K562 (cell line): ENCODE measurements around the gene CCDC93. TPM values are rescaled to one million over a fixed set of nuclear protein-coding genes. Genes with fewer than 3 reads are reported as not detected.

ENCODE experiments used
- ATAC-seq: fragments of 200-7000 bp; cut with Tn5 transposase; 3 replicates; pipeline ENCODE4 v1.9.1; 2020; ENCODE audit warnings: moderate library complexity
- BruUV-seq: library from RNA; stranded (reverse); fragments of 400-500 nt; replicated peaks from 2 replicates; lab custom pipeline; 2021; lab: Mats Ljungman, UMichigan
- CTCF ChIA-PET: fragments of 300-600 bp; formaldehyde crosslinking; extraction: SDS; loops from one replicate; lab custom pipeline; 2021; ENCODE audit warnings: low intra/inter-chr PET ratio; lab: Yijun Ruan, JAX
- POLR2A ChIA-PET: fragments of 300-600, 350-650 bp; sonication (Branson Sonifier 250); formaldehyde crosslinking; extraction: SDS; loops from one replicate; lab custom pipeline; 2021; ENCODE audit warnings: antibody characterized with exemption, inconsistent platforms; lab: Yijun Ruan, JAX
- DNase-seq, 4 experiments: peaks; one replicate each; pipeline versions ENCODE4 v3.0.0 to v3.0.0-alpha.2; 2011 to 2018; ENCODE audit warnings: low spot score in 3 of 4, mixed read lengths in 3 of 4; ENCODE audit errors: extremely low read depth in 1 of 4
- FAIRE-seq: peaks from 2 replicates; lab custom pipeline; 2011; peaks lifted over from hg19 to GRCh38; lab: Jason Lieb, UNC
- H2AFZ ChIP-seq: 2 replicates; pipeline ENCODE4 v1.6.0; 2011; ENCODE audit warnings: low read depth, low read length, control low read depth, inconsistent platforms
- H3K27ac ChIP-seq: fragments of 200-600 bp; 3 replicates; pipeline ENCODE4 v1.8.0; 2011; ENCODE audit warnings: low read depth, mild to moderate bottlenecking, control low read depth, inconsistent platforms, low read length, moderate library complexity, mixed read lengths; ENCODE audit errors: extremely low read depth
- H3K27me3 ChIP-seq, 2 experiments: fragments of 300-600 bp in 1 of 2; 2 replicates in 1 of 2; 3 replicates in 1 of 2; pipeline versions ENCODE4 v1.6.0 to v1.8.0; 2011; ENCODE audit warnings: inconsistent platforms in 2 of 2, low read length in 2 of 2, mild to moderate bottlenecking in 1 of 2, mixed read lengths in 1 of 2, moderate library complexity in 1 of 2; ENCODE audit not compliant: control insufficient read depth in 2 of 2, insufficient read depth in 2 of 2
- H3K36me3 ChIP-seq: fragments of 300-600 bp; 3 replicates; pipeline ENCODE4 v1.8.0; 2011; ENCODE audit warnings: mild to moderate bottlenecking, low read length, inconsistent platforms; ENCODE audit not compliant: control insufficient read depth, insufficient read depth
- H3K4me1 ChIP-seq, 2 experiments: fragments of 200-600 bp in 1 of 2; replicated peaks in 1 of 2; 2 replicates in 1 of 2; 3 replicates in 1 of 2; pipeline versions ENCODE4 v1.5.1 to v1.8.0; 2011; ENCODE audit warnings: inconsistent platforms in 2 of 2, low read length in 2 of 2, mild to moderate bottlenecking in 1 of 2, mixed read lengths in 1 of 2, moderate library complexity in 1 of 2; ENCODE audit not compliant: control insufficient read depth in 2 of 2, insufficient read depth in 2 of 2
- H3K4me2 ChIP-seq: 2 replicates; pipeline ENCODE4 v1.6.1; 2011; ENCODE audit warnings: low read length, control low read depth, inconsistent platforms, mixed read lengths; ENCODE audit not compliant: insufficient read depth
- H3K4me3 ChIP-seq: fragments of 200-600 bp; sonication (generic), shearing (Covaris generic); 2 replicates; pipeline ENCODE4 v1.5.1; 2016; ENCODE audit warnings: control low read depth, inconsistent platforms
- H3K79me2 ChIP-seq: fragments of 200-600 bp; 3 replicates; pipeline ENCODE4 v1.8.0; 2011; ENCODE audit warnings: low read length, inconsistent platforms; ENCODE audit not compliant: control insufficient read depth, insufficient read depth
- H3K9ac ChIP-seq, 2 experiments: 2 replicates each; pipeline versions ENCODE4 v1.6.0 to v1.6.1; 2011; ENCODE audit warnings: low read depth in 2 of 2, low read length in 2 of 2, control low read depth in 1 of 2, inconsistent platforms in 1 of 2, mild to moderate bottlenecking in 1 of 2, mixed read lengths in 1 of 2; ENCODE audit not compliant: insufficient read depth in 1 of 2
- H3K9me1 ChIP-seq: one replicate; pipeline ENCODE4 v1.6.0; 2011; ENCODE audit warnings: inconsistent platforms, mild to moderate bottlenecking, low read length, moderate library complexity; ENCODE audit not compliant: control insufficient read depth, insufficient read depth
- H3K9me3 ChIP-seq: replicated peaks from 2 replicates; pipeline ENCODE4 v1.5.1; 2011; ENCODE audit warnings: low read depth, low read length, inconsistent platforms; ENCODE audit not compliant: control insufficient read depth, insufficient read depth
- H4K20me1 ChIP-seq: replicated peaks from 2 replicates; pipeline ENCODE4 v1.6.1; 2011; ENCODE audit warnings: low read length, inconsistent platforms, mixed read lengths; ENCODE audit not compliant: control insufficient read depth, insufficient read depth
- ARID2 ChIP-seq: fragments of 450-650 bp; IDR thresholded peaks from 2 replicates; pipeline ENCODE4 v1.6.1; 2017; ENCODE audit warnings: antibody characterized with exemption, mild to moderate bottlenecking
- BRF2 ChIP-seq: IDR thresholded peaks from 3 replicates; pipeline ENCODE4 v1.6.1; 2011; ENCODE audit warnings: borderline replicate concordance, mild to moderate bottlenecking; ENCODE audit not compliant: insufficient read length, insufficient read depth
- CBFB ChIP-seq: sonication (generic); formaldehyde crosslinking; IDR thresholded peaks from 2 replicates; pipeline ENCODE4 v1.4.0; 2020; ENCODE audit warnings: mild to moderate bottlenecking, missing genetic modification reagents
- JUND ChIP-seq, 2 experiments: IDR thresholded peaks; 2 replicates in 1 of 2; 3 replicates in 1 of 2; pipeline ENCODE4 v1.6.1; 2011; ENCODE audit warnings: borderline replicate concordance in 2 of 2, low read depth in 2 of 2, low read length in 2 of 2, improper control_type of control experiment in 1 of 2, missing biosample characterization in 1 of 2, missing genetic modification characterization in 1 of 2, missing genetic modification reagents in 1 of 2
- MTA1 ChIP-seq: fragments of 450-650 bp; IDR thresholded peaks from 2 replicates; pipeline ENCODE4 v1.6.1; 2017; ENCODE audit warnings: borderline replicate concordance
- NR2C1 ChIP-seq, 2 experiments: fragments of 450-650 bp; IDR thresholded peaks; 2 replicates each; pipeline ENCODE4 v1.6.1; 2017; ENCODE audit warnings: mild to moderate bottlenecking in 2 of 2, antibody characterized with exemption in 1 of 2, inconsistent platforms in 1 of 2, missing compliant biosample characterization in 1 of 2, missing genetic modification characterization in 1 of 2
- TAL1 ChIP-seq: fragments of 450-650 bp; IDR thresholded peaks from 2 replicates; pipeline ENCODE4 v1.6.1; 2016; ENCODE audit warnings: mild to moderate bottlenecking
- ZBTB2 ChIP-seq: fragments of 450-650 bp; IDR thresholded peaks from 2 replicates; pipeline ENCODE4 v1.6.1; 2016; ENCODE audit warnings: antibody characterized with exemption
- ZNF239 ChIP-seq: fragments of 250-450 bp; sonication (Bioruptor Pico); IDR thresholded peaks from 2 replicates; pipeline ENCODE4 v1.4.0; 2020; ENCODE audit warnings: mild to moderate bottlenecking
- WGBS: fragments of 100-300 bp; shearing (Covaris generic); methylation state at CpG from one replicate; pipeline ENCODE4 v1.1.6; 2016; ENCODE audit warnings: low coverage, mixed read lengths; ENCODE audit not compliant: insufficient coverage; ENCODE audit errors: missing lambda C conversion rate; 5-methylcytosine and 5-hydroxymethylcytosine counted together
- in situ Hi-C: fragments of 300-500 bp; cut with MboI; formaldehyde crosslinking; loops from 4 replicates; pipeline ENCODE4 v1.15.0; 2018; ENCODE audit warnings: inconsistent platforms, mixed read lengths
- intact Hi-C: fragments of 100-400 bp; cut with micrococcal nuclease; formaldehyde crosslinking; loops from 2 replicates; pipeline ENCODE4 v1.14.2; 2022
- polyA plus RNA-seq, 8 experiments: library from polyadenylated mRNA; depleted of rRNA in 4 of 8; stranded (reverse) in 5 of 8; unstranded in 3 of 8; fragments of >200 nt; fragmentation: Nextera tagmentation in 2 of 8; fragmentation: Illumina TruSeq in 1 of 8; extraction: Ambion mirVana in 2 of 8; extraction: Trizol in 1 of 8; gene quantifications; 2 replicates each; pipeline versions ENCODE4 v1.2.1 to v1.2.3, GENCODE V29; 2011 to 2014; ENCODE audit warnings: inconsistent platforms in 1 of 8, missing spikeins in 1 of 8
- total RNA-seq, 7 experiments: library from RNA; depleted of rRNA in 6 of 7; stranded (reverse); fragments of >200 nt in 6 of 7; fragmentation: Illumina TruSeq in 2 of 7; extraction: Trizol in 2 of 7; gene quantifications; 2 replicates each; pipeline versions ENCODE4 v1.2.1 to v1.2.3, GENCODE V29; 2011 to 2021; ENCODE audit warnings: low replicate concordance in 1 of 7

The CCDC93 gene
- total and polyA plus RNA-seq, 9 of the 15 experiments (the other 6 are each of a cell fraction or from before 2014, with no cell fraction given) = 3.3 to 19.3 (median 12.4) TPM

DNA sequence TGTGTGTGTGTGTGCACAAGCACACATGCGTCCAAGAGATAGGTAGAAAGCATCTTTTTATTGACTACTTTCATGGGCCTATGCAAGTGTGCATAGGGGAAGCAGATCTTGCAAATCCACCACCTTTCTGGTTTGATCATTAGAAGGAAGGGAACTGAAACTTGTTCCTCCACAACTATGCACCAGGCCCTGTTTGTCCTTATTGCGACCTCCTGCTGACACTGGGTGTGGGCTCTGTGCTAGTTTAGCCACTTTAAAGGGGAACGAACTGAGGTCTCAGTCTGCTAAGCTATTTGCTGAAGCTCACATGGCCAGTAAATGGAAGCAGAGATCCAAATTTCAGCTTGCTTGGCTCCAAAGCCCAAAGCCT is 42.3 kb upstream of the CCDC93 start:
- H2AFZ ChIP-seq = no peak overlapping the region
- FAIRE-seq (no peak), ATAC-seq (no peak), DNase-seq (no peak)
- 5% methylated on average over 3 of the region's 3 CpGs for WGBS
- no peaks in the 10 kb centered on the region for H3K79me2 ChIP-seq
- intact Hi-C loops = no loop called here
- no peak overlapping the region for H3K4me2 ChIP-seq
- ChIA-PET POLR2A (interaction anchor here (0.6 to 0.9 kb wide), 2 partner anchors 10 to 256 kb away, joined by 3 to 5 read pairs; no protein-coding TSS in a partner anchor), CTCF (no interaction called here)
- TF ChIP-seq MTA1 = no peak
- no peak for TF ChIP-seq ZBTB2
- no peak for TF ChIP-seq JUND (IDR thresholded peaks at IDR 0.05; ENCODE audit: borderline replicate concordance, low read depth, low read length)
- TF ChIP-seq JUND (tag; IDR thresholded peaks at IDR 0.05; ENCODE audit: borderline replicate concordance, low read depth, low read length) = no peak
- TF ChIP-seq NR2C1 (IDR thresholded peaks at IDR 0.05) = no peak
- no peak for TF ChIP-seq NR2C1 (tag; IDR thresholded peaks at IDR 0.05)
- no peak for TF ChIP-seq TAL1
- no peak for TF ChIP-seq ARID2
- TF ChIP-seq BRF2 = no peak
- TF ChIP-seq CBFB = no peak
- TF ChIP-seq ZNF239 (CRISPR knock-in tag) = no peak
- BruUV-seq = no TSS peak
- in situ Hi-C loops = loop anchor here (10.0 kb wide), 1 partner anchor 149 kb away; no protein-coding TSS in a partner anchor
- H3K4me1 ChIP-seq = no peaks in the 10 kb centered on the region
- no peak overlapping the region for H3K27ac ChIP-seq
- H4K20me1 ChIP-seq = no peaks in the 10 kb centered on the region
- H3K9me3 ChIP-seq = no peaks in the 10 kb centered on the region
- H3K27me3 ChIP-seq = peaks cover 4 to 16% of the 10 kb centered on the region in 2 experiments
- H3K4me3 ChIP-seq = no peak overlapping the region
- H3K9ac ChIP-seq = no peak overlapping the region
- no peaks in the 10 kb centered on the region for H3K36me3 ChIP-seq
- no peaks in the 10 kb centered on the region for H3K9me1 ChIP-seq
